Measurements from ENCODE around the gene CERS3.

CERS3 gene

DNA sequence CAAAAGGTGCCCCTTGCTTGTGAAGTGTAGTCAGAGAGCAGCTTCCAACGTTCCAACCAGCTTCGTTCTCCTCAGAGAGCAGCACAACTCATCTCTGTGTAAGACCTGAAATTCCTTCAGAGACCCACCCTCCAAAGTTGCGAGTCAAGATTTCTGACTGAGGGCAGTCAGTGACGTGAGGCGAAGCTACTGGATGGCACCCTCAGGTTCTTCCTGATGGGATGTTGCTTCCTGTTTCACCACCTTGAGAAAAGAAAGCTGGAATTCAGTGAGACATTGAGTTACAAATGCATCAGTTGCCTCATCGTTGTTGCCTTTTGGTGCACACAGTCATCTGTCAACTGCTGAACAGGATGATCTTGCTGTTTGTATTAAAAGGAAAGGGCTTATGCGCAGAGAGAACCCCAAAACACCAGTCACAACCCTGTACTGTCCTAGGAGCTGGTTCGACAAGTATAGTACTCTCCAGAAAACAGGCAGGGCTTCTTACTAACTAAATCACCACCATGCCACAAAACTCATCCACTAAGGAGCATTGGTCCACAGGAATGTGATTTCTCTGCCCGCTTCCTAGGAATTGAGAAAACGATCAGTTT, at the start of gene CERS3:
CERS3 (minus strand) TSS at position 118 of the 596 bp plus-strand sequence. CDS start 27,101 bp downstream, outside the sequence.
- no peak for DNase-seq

DNA sequence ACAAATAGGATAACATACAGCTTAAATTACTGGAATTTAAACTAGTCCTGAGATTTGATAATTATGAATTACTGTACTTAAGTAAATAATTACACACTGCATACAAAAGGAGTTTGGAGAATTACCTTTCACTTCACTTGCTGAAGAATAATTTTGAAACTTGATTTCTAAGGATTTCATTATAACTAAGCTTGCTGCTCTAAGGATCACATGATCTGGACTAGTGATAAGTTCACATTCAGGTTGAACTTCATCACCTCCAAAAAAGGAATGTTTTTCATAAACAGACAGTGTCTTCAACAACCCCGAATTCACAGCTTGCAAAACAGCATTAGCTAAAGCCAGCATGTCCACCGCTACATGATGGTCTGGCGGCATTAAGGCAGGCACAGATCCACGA, 44.8 kb upstream of the CERS3 start:
- DNase-seq, result no peak

- peak; percentile 53 for DNase-seq
Observed at GRCh38 chr15:100572362-100572983, 43.7 kb upstream of the CERS3 start.

DNA sequence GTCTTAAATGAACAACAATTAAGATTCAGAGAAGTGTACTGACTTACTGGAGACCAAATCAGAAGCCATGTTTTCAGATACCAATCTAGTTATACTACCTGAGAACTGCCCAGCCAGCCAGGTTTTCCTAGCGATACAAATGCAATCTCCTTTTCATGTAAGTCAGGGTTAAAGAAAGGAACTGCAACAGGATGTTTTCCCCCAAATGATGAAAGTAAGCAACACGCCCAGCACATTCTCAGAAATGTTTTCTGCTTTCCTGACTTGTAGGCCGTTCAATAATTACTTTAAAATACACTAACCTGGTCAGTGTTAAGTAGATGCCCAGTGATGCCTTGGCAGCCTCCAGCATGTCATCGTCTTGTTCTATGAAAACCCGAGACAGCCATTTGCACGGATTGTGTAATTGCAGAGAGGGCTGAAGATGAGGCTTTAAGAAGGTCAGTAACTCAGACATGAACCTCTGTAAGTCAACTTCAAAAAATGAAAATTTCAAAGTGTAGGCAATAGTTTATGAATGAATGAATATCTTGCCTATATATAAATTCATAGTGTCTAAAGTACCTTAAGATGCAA, 42.9 kb upstream of the CERS3 start:
- DNase-seq, result no peak

GRCh38 chr15:100570735-100571313, 42.1 kb upstream of the CERS3 start:
- DNase-seq, result no peak

- no peak for DNase-seq
Observed at GRCh38 chr15:100570275-100570674, 41.5 kb upstream of the CERS3 start.

GRCh38 chr15:100569391-100569790, 40.6 kb upstream of the CERS3 start:
- no peak for DNase-seq

DNA sequence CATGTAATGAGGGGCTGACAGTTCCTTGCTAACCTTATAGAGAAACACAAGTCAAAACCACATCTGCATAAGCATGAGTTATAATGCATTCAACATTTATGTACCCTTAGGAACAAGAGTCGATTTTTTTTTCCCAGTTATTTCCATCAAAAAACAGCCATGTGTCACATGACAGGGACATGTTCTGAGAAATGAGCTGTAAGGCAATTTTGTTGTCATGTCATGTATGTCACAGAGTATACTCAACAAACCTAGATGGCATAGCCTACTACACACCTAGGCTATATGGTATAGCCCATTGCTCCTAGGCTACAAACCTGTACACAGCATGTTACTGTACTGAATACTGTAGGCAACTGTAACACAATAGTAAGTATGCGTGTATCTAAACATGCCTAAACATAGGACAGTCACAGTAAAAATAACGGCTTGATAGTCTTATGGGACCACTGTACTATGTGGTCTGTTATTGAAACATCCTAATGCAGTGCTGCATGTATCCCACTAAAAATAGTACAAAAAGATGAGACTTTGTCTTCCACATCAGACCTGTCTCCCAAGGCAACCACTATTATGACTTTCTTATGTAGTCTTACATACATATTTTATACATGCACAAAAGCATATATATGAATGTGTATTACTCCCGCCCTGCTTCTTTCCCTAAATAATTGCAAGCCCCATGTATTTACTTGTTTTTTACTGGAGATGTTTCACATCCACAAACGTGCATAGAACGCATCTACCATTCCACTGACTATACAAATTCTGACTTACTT, 38.3 kb upstream of the CERS3 start:
- DNase-seq, result no peak

GRCh38 chr15:100565591-100565990, 36.8 kb upstream of the CERS3 start:
- no peak for DNase-seq

DNA sequence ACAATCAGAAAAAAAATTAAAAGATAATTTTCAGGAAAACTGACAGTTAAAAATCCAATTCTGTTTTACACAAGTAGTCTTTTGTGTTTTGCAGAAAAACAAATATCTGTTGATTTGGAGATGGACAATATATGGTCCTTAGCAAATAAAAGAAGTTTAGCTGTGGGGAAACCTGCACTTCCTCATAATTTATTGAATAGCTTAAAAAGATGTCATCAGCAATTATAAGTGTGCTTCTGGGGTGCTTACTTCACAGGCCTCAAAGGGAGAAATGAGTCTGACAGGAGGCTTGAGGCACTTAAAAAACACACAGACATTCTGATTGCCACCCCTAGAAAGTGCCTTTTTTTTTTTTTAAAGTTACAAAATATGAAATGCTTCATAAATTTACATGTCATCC, 31.6 kb upstream of the CERS3 start:
- no peak for DNase-seq

DNA sequence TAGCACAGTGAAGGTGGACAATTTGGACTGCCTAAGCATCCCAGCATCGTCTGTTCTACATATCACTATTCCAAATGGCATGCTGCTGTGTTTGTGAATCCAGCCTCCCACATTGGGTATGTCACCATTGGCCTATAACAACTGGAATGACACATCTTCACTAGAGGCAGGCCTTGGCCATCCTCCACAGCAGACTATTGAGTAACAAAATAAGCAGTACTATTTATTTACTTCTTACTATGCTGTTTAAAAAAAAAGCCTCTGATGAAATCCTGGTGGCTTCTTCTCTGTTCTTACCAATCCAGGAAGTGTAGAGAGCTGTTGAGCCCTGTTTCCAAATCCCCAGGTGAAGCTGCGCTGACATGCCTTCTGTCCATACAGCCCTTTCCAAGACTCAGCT, 30.6 kb upstream of the CERS3 start:
- no peak for DNase-seq

DNA sequence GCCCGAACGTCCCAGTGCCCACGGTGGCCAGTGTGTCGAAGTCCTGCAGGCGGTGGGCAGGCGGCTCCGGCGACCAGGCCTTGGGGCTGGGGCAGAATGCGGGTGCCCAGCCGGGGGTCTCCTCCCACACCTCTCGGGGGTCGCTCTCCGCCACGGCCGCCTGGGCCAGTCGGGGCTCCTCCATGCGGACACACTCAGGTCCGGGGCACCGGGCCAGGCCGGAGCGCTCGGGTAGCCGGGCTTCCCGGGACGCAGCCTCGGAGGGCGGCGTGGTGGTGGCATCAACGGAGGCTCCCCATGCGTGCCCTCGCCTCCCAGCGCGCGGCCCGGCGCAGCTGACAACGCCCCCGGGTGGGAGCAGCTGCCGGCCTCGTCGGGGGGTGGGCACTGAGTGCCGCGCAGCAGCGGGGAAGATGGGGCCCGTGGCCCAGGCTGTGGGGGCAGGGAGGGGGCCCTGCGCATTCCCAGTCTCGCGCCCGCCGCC, 30.1 kb upstream of the CERS3 start:
- DNase-seq, result no peak

- no peak for DNase-seq
Observed at GRCh38 chr15:100553468-100553867, 24.7 kb upstream of the CERS3 start.

- DNase-seq, result no peak
Observed at GRCh38 chr15:100547961-100548360, 19.2 kb upstream of the CERS3 start.

DNA sequence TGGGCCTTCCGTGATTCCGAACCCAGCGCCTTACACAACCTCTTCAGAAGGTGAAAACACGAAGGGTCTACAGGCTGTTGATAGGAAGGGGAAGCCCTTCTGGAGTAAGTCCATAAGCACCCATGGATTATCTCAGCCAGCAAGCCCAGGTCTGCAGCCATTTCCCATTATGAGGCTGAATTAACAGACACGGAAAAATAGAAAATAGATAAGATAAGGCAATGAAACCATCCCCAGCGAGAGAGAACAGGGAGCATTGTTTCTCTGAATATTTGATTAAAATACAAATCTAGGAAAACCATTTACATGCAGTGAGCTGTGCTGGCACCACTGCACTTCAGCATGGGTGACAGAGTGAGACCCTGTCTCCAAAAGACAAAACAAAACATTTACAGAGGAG, 16.2 kb upstream of the CERS3 start:
- DNase-seq, result no peak

DNA sequence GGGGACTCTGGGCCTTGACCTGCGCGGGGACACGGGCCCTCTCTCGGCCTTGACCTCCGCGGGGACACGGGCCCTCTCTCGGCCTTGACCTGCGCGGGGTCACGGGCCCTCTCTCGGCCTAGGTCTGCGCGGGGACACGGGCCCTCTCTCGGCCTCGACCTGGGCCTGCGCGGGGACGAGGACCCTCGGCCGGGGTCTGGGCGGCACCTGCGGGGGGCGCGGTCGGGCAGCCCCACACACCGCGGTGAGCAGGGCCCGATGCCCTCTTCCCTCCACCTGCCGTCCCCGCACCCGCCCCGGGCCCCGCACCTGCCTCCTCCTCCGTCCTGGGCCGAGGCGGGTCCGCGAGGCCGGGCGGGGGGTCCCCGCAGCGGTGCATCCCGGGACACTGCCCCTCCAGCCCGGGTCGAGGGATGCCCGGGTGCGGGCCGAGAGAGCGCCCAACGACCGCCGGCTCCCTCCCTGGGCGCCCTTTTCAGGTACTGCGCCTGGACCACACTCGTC, 15.6 kb upstream of the CERS3 start:
- DNase-seq, result no peak

DNA sequence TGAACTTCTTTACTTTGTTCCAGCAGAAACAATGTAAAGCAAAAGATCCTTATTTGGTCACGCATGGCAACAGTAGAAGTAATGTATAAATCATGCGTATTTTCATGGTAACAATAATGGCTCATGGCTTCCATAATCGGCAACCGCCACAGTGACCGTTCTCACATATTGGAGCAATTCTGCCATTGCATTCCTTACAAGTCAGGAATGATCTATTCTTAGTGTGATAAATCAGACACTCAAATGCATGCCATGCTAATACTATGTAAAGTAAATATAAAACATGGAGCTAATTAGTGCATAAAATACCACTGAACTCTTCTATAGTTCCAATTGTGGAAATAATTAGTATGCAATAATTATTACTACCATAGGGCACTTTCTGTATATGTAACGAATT, 13.5 kb upstream of the CERS3 start:
- no peak for DNase-seq

DNA sequence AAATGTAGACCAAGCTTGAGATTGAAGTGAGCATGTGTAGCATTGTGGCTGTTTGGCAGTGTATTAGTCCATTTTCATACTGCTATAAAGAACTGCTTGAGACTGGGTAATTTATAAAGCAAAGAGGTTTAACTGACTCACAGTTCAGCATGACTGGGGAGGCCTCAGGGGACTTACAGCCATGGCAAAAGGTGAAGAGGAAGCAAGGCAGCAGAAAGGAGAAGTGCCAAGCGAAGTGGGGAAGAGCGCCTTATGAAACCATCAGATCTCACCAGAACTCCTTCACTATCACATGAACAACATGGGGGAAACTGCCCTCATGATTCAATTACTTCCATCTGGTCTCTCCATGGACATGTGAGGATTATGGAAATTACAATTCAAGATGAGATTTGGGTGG, 8.6 kb upstream of the CERS3 start:
- DNase-seq, result no peak

- no peak for DNase-seq
Observed at GRCh38 chr15:100536733-100537132, 8.0 kb upstream of the CERS3 start.

GRCh38 chr15:100533886-100534285, 5.1 kb upstream of the CERS3 start:
- DNase-seq, result no peak

DNA sequence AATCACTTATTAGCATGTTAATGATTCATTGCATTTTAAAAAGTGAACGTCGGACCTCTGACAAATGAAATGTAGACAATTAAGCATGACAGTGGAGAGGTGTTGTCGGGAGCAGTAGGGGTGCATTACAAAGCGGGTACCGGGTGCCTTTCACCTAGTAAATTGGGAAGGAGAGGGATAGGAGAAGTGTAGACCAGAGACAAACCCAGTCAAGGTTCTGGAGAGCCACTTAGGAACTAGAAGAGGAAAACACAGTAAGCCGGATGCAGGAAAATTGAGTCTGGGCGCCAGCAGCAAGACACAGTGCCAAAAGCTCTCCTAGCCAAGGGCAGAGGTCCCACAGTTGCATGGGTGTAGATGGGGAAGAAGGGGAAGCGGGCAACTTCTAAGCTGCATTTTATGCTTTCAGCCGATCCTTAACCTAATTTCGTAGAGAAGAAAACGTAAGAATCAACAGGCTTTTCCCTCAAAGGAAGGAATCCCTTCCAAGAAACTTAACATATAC, 3.1 kb upstream of the CERS3 start:
- no peak for DNase-seq

DNA sequence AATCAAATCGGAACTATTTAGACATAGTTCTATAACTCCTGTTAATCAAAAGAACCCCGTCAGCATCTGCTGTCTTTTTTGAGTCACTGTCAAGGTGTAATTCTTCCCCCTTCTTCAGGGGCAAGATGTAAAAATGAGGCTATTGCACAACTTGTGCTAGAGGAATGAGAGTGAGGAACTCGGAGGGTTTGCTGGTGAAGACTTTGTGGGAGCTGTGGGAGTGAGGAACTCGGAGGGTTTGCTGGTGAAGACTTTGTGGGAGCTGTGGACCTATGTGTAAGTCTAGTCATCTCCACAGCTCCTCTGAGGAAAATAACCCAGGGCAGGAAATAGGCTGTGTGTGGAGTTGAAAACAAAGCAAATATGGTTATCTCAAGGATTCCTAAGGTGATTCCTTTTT, 2.5 kb upstream of the CERS3 start:
- no peak for DNase-seq

- no peak for DNase-seq
Observed at GRCh38 chr15:100529556-100529955, 806 bp upstream of the CERS3 start.
